ENCODE measurements around the gene ITGB3.

The ITGB3 gene

GRCh38 chr17:47316311-47316710, 62.7 kb downstream of the ITGB3 start:
- H3K4me1 ChIP-seq (ENCODE audit: insufficient read depth, low read length): no peaks in the 10 kb centered on the region
- no peak overlapping the region for H3K27ac ChIP-seq (ENCODE audit: low read length)
- no peak overlapping the region for H3K9ac ChIP-seq (ENCODE audit: low read depth, low read length)
- H3K36me3 ChIP-seq (ENCODE audit: insufficient read depth, low read length): no peaks in the 10 kb centered on the region
- H3K79me2 ChIP-seq (ENCODE audit: insufficient read depth, low read length): no peaks in the 10 kb centered on the region
- H4K20me1 ChIP-seq (ENCODE audit: insufficient read depth, low read length): no peaks in the 10 kb centered on the region
- H3K4me3 ChIP-seq (ENCODE audit: low read depth in 1 of 2, low read length in 2 of 2): no peak overlapping the region
- peaks cover 3% of the 10 kb centered on the region for H3K9me3 ChIP-seq (ENCODE audit: insufficient read depth, low read length, severe bottlenecking)
- DNase-seq (no peak), ATAC-seq (ENCODE audit: insufficient read depth, low read depth) (no peak)
- no peaks in the 10 kb centered on the region for H3K27me3 ChIP-seq (ENCODE audit: insufficient read depth, low read length, poor library complexity)
- H3K4me2 ChIP-seq (ENCODE audit: insufficient read depth, low read length): no peak overlapping the region
- no peak for TF ChIP-seq EZH2 (IDR thresholded peaks at IDR 0.05; ENCODE audit: borderline replicate concordance, low read depth, low read length, severe bottlenecking)
- no peak overlapping the region for H2AFZ ChIP-seq (ENCODE audit: low read depth, low read length)

GRCh38 chr17:47317119-47317518, 63.5 kb downstream of the ITGB3 start:
- H3K4me3 ChIP-seq (ENCODE audit: low read depth in 1 of 2, low read length in 2 of 2): no peak overlapping the region
- H3K4me1 ChIP-seq (ENCODE audit: insufficient read depth, low read length): no peaks in the 10 kb centered on the region
- peaks cover 3% of the 10 kb centered on the region for H3K9me3 ChIP-seq (ENCODE audit: insufficient read depth, low read length, severe bottlenecking)
- ATAC-seq (ENCODE audit: insufficient read depth, low read depth): no peak
- H3K27ac ChIP-seq (ENCODE audit: low read length): no peak overlapping the region
- DNase-seq: no peak
- H3K36me3 ChIP-seq (ENCODE audit: insufficient read depth, low read length): no peaks in the 10 kb centered on the region
- no peaks in the 10 kb centered on the region for H3K27me3 ChIP-seq (ENCODE audit: insufficient read depth, low read length, poor library complexity)
- no peak overlapping the region for H2AFZ ChIP-seq (ENCODE audit: low read depth, low read length)
- TF ChIP-seq CTCF (IDR thresholded peaks at IDR 0.05; ENCODE audit: borderline replicate concordance, extremely low read depth, low read length, poor library complexity, severe bottlenecking): no peak
- no peak overlapping the region for H3K9ac ChIP-seq (ENCODE audit: low read depth, low read length)
- H3K4me2 ChIP-seq (ENCODE audit: insufficient read depth, low read length): no peak overlapping the region
- no peaks in the 10 kb centered on the region for H3K79me2 ChIP-seq (ENCODE audit: insufficient read depth, low read length)
- H4K20me1 ChIP-seq (ENCODE audit: insufficient read depth, low read length): no peaks in the 10 kb centered on the region

GRCh38 chr17:47318197-47318918, 64.7 kb downstream of the ITGB3 start:
- DNase-seq (no peak), ATAC-seq (ENCODE audit: insufficient read depth, low read depth) (no peak)
- Histone ChIP-seq H3K36me3 (ENCODE audit: insufficient read depth, low read length) (no peaks in the 10 kb centered on the region), H3K79me2 (ENCODE audit: insufficient read depth, low read length) (no peaks in the 10 kb centered on the region), H3K27ac (ENCODE audit: low read length) (no peak overlapping the region), H2AFZ (ENCODE audit: low read depth, low read length) (no peak overlapping the region), H3K4me1 (ENCODE audit: insufficient read depth, low read length) (peaks cover 3% of the 10 kb centered on the region), H3K4me3 (ENCODE audit: low read depth in 1 of 2, low read length in 2 of 2) (no peak overlapping the region), H4K20me1 (ENCODE audit: insufficient read depth, low read length) (no peaks in the 10 kb centered on the region), H3K9ac (ENCODE audit: low read depth, low read length) (no peak overlapping the region), H3K9me3 (ENCODE audit: insufficient read depth, low read length, severe bottlenecking) (peaks cover 3% of the 10 kb centered on the region), H3K27me3 (ENCODE audit: insufficient read depth, low read length, poor library complexity) (no peaks in the 10 kb centered on the region), H3K4me2 (ENCODE audit: insufficient read depth, low read length) (no peak overlapping the region)
- TF ChIP-seq EZH2 (IDR thresholded peaks at IDR 0.05; ENCODE audit: borderline replicate concordance, low read depth, low read length, severe bottlenecking) (no peak), CTCF (IDR thresholded peaks at IDR 0.05; ENCODE audit: borderline replicate concordance, extremely low read depth, low read length, poor library complexity, severe bottlenecking) (peak; percentile 20)

GRCh38 chr17:47320879-47321502, 67.4 kb downstream of the ITGB3 start:
- H4K20me1 ChIP-seq (ENCODE audit: insufficient read depth, low read length): no peaks in the 10 kb centered on the region
- no peak overlapping the region for H3K4me3 ChIP-seq (ENCODE audit: low read depth in 1 of 2, low read length in 2 of 2)
- peaks cover 3% of the 10 kb centered on the region for H3K9me3 ChIP-seq (ENCODE audit: insufficient read depth, low read length, severe bottlenecking)
- no peak overlapping the region for H3K27ac ChIP-seq (ENCODE audit: low read length)
- H3K9ac ChIP-seq (ENCODE audit: low read depth, low read length): no peak overlapping the region
- H3K79me2 ChIP-seq (ENCODE audit: insufficient read depth, low read length): no peaks in the 10 kb centered on the region
- ATAC-seq (ENCODE audit: insufficient read depth, low read depth): no peak
- H3K36me3 ChIP-seq (ENCODE audit: insufficient read depth, low read length): no peaks in the 10 kb centered on the region
- peaks cover 16% of the 10 kb centered on the region for H3K4me1 ChIP-seq (ENCODE audit: insufficient read depth, low read length)
- TF ChIP-seq EZH2 (IDR thresholded peaks at IDR 0.05; ENCODE audit: borderline replicate concordance, low read depth, low read length, severe bottlenecking) (no peak), CTCF (IDR thresholded peaks at IDR 0.05; ENCODE audit: borderline replicate concordance, extremely low read depth, low read length, poor library complexity, severe bottlenecking) (no peak)
- H3K4me2 ChIP-seq (ENCODE audit: insufficient read depth, low read length): no peak overlapping the region
- no peak overlapping the region for H2AFZ ChIP-seq (ENCODE audit: low read depth, low read length)
- no peak for DNase-seq
- no peaks in the 10 kb centered on the region for H3K27me3 ChIP-seq (ENCODE audit: insufficient read depth, low read length, poor library complexity)
